ENCODE data around the gene HSPB2. TPM values are rescaled to one million over a fixed set of nuclear protein-coding genes. Genes with fewer than 3 reads are reported as not detected.
A peak's percentile ranks its signal among the peaks of the same experiment; 100 is the strongest.
"Not testable (repeated sequence)": the region's sequence is repeated elsewhere in the genome, so short reads cannot be mapped to it uniquely, and the experiment has no call there.

Gene HSPB2
- total RNA-seq, 6 experiments from 2014 or later = 0.20 to 0.49 TPM; not detected in 4

DNA sequence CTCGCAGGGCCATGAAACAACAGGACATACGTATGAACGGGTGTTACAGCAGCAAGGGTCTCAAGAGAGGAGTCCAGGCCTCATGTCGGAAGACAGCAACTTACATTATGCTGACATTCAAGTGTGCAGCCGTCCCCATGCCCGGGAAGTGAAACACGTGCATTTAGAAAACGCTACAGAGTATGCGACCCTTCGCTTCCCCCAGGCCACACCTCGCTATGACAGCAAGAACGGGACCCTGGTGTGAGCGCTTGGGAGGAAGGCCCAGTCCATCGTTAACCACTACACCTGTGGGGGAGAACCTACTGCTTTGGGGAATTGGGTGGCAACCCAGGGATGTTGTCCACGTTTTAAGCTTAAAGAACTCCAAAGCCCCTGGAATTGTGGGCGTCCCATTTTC, 13.4 kb downstream of the HSPB2 start:
- Histone ChIP-seq H3K4me3 (no peak overlapping the region), H3K9me3 (no peaks in the 10 kb centered on the region), H3K4me1 (peaks cover 0 to 60% (median 9%) of the 10 kb centered on the region in 4 donors), H3K27ac (peak overlapping the region in 2 of 3 donors; percentile 70 to 84), H3K27me3 (no peaks in the 10 kb centered on the region), H3K36me3 (no peaks in the 10 kb centered on the region)
- DNase-seq (no peak), ATAC-seq (no peak)
- TF ChIP-seq, protein P1, sequence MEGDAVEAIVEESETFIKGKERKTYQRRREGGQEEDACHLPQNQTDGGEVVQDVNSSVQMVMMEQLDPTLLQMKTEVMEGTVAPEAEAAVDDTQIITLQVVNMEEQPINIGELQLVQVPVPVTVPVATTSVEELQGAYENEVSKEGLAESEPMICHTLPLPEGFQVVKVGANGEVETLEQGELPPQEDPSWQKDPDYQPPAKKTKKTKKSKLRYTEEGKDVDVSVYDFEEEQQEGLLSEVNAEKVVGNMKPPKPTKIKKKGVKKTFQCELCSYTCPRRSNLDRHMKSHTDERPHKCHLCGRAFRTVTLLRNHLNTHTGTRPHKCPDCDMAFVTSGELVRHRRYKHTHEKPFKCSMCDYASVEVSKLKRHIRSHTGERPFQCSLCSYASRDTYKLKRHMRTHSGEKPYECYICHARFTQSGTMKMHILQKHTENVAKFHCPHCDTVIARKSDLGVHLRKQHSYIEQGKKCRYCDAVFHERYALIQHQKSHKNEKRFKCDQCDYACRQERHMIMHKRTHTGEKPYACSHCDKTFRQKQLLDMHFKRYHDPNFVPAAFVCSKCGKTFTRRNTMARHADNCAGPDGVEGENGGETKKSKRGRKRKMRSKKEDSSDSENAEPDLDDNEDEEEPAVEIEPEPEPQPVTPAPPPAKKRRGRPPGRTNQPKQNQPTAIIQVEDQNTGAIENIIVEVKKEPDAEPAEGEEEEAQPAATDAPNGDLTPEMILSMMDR (IDR thresholded peaks at IDR 0.05) = no peak
- no peak for TF ChIP-seq POLR2A (IDR thresholded peaks at IDR 0.05)
- intact Hi-C loops (cut with DNase I) = no loop called here
- WGBS (ENCODE audit: insufficient coverage, low coverage, low lambda C conversion rate, missing lambda C conversion rate) = 90% methylated on average over 2 of the region's 16 CpGs

DNA sequence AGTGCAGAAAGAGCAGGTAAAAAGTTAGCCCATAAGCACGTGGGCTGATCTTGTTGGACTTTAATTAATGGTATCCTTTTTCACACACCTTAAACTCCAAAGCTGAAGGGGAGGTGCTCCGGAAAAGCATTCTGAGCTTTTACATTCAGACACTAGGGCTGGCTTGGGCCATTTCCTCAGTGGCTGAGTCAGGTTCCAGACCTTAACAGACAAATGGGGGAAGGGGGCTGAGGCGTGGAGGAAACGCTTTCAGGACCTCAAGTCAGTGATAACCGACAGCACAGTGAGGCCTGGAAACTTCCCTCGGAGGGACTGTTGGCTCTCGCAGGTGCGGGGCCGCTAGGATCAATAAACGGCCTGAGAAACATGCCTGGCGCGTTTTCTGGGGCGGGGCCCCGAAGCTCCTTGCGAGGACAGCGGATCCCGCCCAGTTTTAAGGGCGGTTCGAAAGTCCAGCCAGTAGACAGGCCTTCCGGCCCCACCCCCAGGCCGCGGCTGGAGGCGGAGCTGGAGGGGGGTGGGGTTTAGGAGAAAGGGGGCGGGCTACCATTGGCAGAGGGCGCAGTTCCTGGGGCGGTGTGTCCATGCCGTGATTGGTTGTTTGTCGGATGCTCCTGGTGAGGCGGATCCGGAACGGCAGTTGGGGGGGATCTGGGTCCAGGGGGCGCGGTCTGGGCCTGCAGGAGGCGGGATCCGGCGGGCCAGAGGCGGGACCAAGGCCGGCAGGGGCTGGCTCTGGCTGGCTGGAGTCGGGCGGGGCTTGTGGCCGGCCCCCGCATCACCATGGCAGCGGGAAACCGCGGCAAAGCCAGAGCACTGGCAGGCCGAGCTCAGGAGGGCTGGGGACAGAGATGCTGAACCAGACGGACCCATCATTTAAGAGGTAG, 14.2 kb downstream of the HSPB2 start:
- WGBS (ENCODE audit: insufficient coverage, low coverage, low lambda C conversion rate, missing lambda C conversion rate) = 0% methylated on average over 16 of the region's 47 CpGs
- intact Hi-C loops (cut with DNase I) = no loop called here
- Histone ChIP-seq H3K4me1 (peaks cover 0 to 61% (median 9%) of the 10 kb centered on the region in 4 donors), H3K9me3 (no peaks in the 10 kb centered on the region), H3K4me3 (peak overlapping the region; percentile 2 to 29 (median 14)), H3K36me3 (no peaks in the 10 kb centered on the region), H3K27me3 (no peaks in the 10 kb centered on the region), H3K27ac (peak overlapping the region; percentile 70 to 84 (median 77))
- DNase-seq (peak; percentile 98), ATAC-seq (peak; percentile 89 to 97 (median 91))
- peak; percentile 29 for TF ChIP-seq POLR2A (IDR thresholded peaks at IDR 0.05)
- TF ChIP-seq, protein P1 (IDR thresholded peaks at IDR 0.05) = no peak

DNA sequence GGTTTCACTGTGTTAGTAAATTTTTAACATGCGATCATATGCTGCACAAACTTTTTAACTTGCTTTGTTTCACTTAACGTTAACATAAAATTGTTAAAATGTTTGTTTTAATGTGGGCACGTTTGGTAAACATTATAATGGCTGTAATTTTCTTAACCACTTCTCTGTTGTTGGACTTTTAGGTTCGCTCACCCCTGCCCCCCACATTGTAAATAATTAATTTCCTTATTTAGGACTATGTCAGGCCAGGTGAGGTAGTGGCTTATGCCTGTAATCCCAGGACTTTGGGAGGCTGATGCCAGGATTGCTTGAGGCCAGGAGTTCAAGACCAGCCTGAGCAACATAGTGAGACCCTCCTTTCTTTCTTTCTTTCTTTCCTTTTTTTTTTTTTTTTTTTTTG, 17.9 kb downstream of the HSPB2 start:
- no peaks in the 10 kb centered on the region for H3K36me3 ChIP-seq
- DNase-seq = no peak
- ATAC-seq = no peak
- no peaks in the 10 kb centered on the region for H3K9me3 ChIP-seq
- H3K27me3 ChIP-seq = no peaks in the 10 kb centered on the region
- intact Hi-C loops (cut with DNase I) = loop anchor here in 1 of 2 donors (10.0 kb wide), 1 partner anchor 54 kb away; no protein-coding TSS in a partner anchor
- TF ChIP-seq, protein P1 (IDR thresholded peaks at IDR 0.05) = no peak
- no peak for TF ChIP-seq POLR2A (IDR thresholded peaks at IDR 0.05)
- 23% methylated on average over 4 of the region's 4 CpGs for WGBS (ENCODE audit: insufficient coverage, low coverage, low lambda C conversion rate, missing lambda C conversion rate)
- no peak overlapping the region for H3K4me3 ChIP-seq
- peaks cover 0 to 44% (median 14%) of the 10 kb centered on the region in 4 donors for H3K4me1 ChIP-seq
- H3K27ac ChIP-seq = peak overlapping the region in 1 of 3 donors; percentile 92

DNA sequence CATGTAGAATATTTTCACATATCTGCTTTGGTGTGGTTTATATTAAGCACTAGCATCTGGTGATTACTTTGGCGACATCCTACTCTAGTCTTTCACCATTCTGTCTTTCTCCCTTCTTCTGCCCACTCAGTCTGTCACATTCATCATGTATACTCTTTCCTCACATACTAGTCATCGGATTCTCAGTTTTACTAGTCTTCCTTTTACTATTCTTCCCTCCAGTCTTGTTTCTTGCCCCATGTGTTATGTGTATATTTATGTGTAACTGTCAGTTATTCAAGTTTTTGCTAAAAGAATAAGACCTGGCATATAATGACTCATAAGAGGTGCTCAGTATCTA, 20.0 kb downstream of the HSPB2 start:
- no peaks in the 10 kb centered on the region for H3K9me3 ChIP-seq
- H3K36me3 ChIP-seq = no peaks in the 10 kb centered on the region
- no peak for ATAC-seq
- H3K27me3 ChIP-seq = no peaks in the 10 kb centered on the region
- H3K4me3 ChIP-seq = no peak overlapping the region
- TF ChIP-seq, protein P1 (IDR thresholded peaks at IDR 0.05) = no peak
- no peak for TF ChIP-seq POLR2A (IDR thresholded peaks at IDR 0.05)
- peak overlapping the region in 1 of 3 donors; percentile 92 for H3K27ac ChIP-seq
- DNase-seq = no peak
- intact Hi-C loops (cut with DNase I) = loop anchor here in 1 of 2 donors (10.0 kb wide), 1 partner anchor 52 kb away; no protein-coding TSS in a partner anchor
- 75% methylated on average over 2 of the region's 2 CpGs for WGBS (ENCODE audit: insufficient coverage, low coverage, low lambda C conversion rate, missing lambda C conversion rate)
- H3K4me1 ChIP-seq = peaks cover 0 to 42% (median 17%) of the 10 kb centered on the region in 4 donors

DNA sequence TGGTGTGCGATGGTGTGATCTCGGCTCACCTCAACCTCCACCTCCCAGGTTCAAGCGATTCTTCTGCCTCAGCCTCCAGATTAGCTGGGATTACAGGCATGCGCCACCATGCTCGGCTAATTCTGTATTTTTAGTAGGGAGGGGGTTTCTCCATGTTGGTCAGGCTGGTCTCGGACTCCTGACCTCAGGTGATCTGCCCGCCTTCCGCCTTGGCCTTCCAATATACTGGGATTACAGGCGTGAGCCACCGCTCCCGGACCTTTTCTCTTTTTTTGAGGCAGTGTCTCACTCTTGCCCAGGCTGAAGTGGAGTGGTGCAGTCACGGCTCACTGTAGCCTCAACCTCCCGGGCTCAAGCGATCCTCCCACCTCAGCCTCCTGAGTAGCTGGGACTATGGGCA, 20.6 kb downstream of the HSPB2 start:
- whole genome bisulfite sequencing (ENCODE audit: insufficient coverage, low coverage, low lambda C conversion rate, missing lambda C conversion rate) = 100% methylated on average over 9 of the region's 14 CpGs
- intact Hi-C loops (cut with DNase I) = loop anchor here in 1 of 2 donors (10.0 kb wide), 1 partner anchor 52 kb away; no protein-coding TSS in a partner anchor
- peak overlapping the region in 2 of 3 donors; percentile 79 to 92 for H3K27ac ChIP-seq

More for the DNA sequence above, 20.6 kb downstream of the HSPB2 start:
- H3K27me3 ChIP-seq, H3K9me3 ChIP-seq, H3K36me3 ChIP-seq, ATAC-seq, DNase-seq, H3K4me3 ChIP-seq: not testable (repeated sequence)
- peaks cover 0 to 48% (median 17%) of the 10 kb centered on the region in 4 donors for H3K4me1 ChIP-seq
